NCI-H2081 treated with DMSO at 0.1 percent for 48 hours (cell line): ENCODE results near the gene ADAMTS4.
A peak's percentile ranks its signal among the peaks of the same experiment; 100 is the strongest.

ENCODE experiments used
- DNase-seq: peaks from one replicate; lab custom pipeline; 2025; lab: John Stamatoyannopoulos, UW

ADAMTS4 gene

GRCh38 chr1:161196521-161197451 lies 2.1 kb downstream of the ADAMTS4 start:
- no peak for DNase-seq

- DNase-seq = no peak
These were observed 2.7 kb downstream of the ADAMTS4 start for GRCh38 chr1:161196111-161196510.

GRCh38 chr1:161195171-161195570 lies 3.7 kb downstream of the ADAMTS4 start:
- no peak for DNase-seq

- no peak for DNase-seq
These were observed 5.2 kb downstream of the ADAMTS4 start for GRCh38 chr1:161193561-161194235.

GRCh38 chr1:161192476-161193465 lies 6.1 kb downstream of the ADAMTS4 start:
- peak; percentile 17 for DNase-seq

GRCh38 chr1:161191971-161192370 lies 6.9 kb downstream of the ADAMTS4 start:
- DNase-seq = no peak

- no peak for DNase-seq
These were observed 7.8 kb downstream of the ADAMTS4 start for GRCh38 chr1:161190962-161191521.

- no peak for DNase-seq
These were observed 9.8 kb downstream of the ADAMTS4 start for GRCh38 chr1:161189036-161189435.

GRCh38 chr1:161188381-161188780 lies 10.5 kb downstream of the ADAMTS4 start:
- DNase-seq = no peak

- DNase-seq = no peak
These were observed 11.5 kb downstream of the ADAMTS4 start for GRCh38 chr1:161187311-161187710.

- DNase-seq = no peak
These were observed 13.0 kb downstream of the ADAMTS4 start for GRCh38 chr1:161185732-161186311.

- DNase-seq = peak; percentile 28
These were observed 13.6 kb downstream of the ADAMTS4 start for GRCh38 chr1:161185282-161185682.

GRCh38 chr1:161182214-161182613 lies 16.6 kb downstream of the ADAMTS4 start:
- no peak for DNase-seq

GRCh38 chr1:161180639-161181038 lies 18.2 kb downstream of the ADAMTS4 start:
- no peak for DNase-seq

- no peak for DNase-seq
These were observed 19.2 kb downstream of the ADAMTS4 start for GRCh38 chr1:161179698-161180097.

- DNase-seq = no peak
These were observed 21.0 kb downstream of the ADAMTS4 start for GRCh38 chr1:161177936-161178244.

- DNase-seq = peak; percentile 58
These were observed 21.5 kb downstream of the ADAMTS4 start, which contains the start of gene B4GALT3 for GRCh38 chr1:161177112-161177935. TSS of gene B4GALT3 (minus strand) at chr1:161177507. CDS start at chr1:161176060, 1,447 bp downstream.

- DNase-seq = no peak
These were observed 22.3 kb downstream of the ADAMTS4 start for GRCh38 chr1:161176468-161177111.

GRCh38 chr1:161175771-161176453 lies 22.9 kb downstream of the ADAMTS4 start:
- no peak for DNase-seq
